ENCODE data around the gene GANAB.
"Not testable (repeated sequence)": the region's sequence is repeated elsewhere in the genome, so short reads cannot be mapped to it uniquely, and the experiment has no call there.

The GANAB gene

GRCh38 chr11:62645946-62646824, at the start of gene GANAB:
GANAB (minus strand) TSS chr11:62646613; CDS start chr11:62646599, 14 bp downstream.
- peak; percentile 62 to 99 (median 97) for DNase-seq

- DNase-seq, result peak in 48 of 56 donors; percentile 5 to 83 (median 40)
These were observed 48.2 kb upstream of the GANAB start for GRCh38 chr11:62694455-62695167.

DNA sequence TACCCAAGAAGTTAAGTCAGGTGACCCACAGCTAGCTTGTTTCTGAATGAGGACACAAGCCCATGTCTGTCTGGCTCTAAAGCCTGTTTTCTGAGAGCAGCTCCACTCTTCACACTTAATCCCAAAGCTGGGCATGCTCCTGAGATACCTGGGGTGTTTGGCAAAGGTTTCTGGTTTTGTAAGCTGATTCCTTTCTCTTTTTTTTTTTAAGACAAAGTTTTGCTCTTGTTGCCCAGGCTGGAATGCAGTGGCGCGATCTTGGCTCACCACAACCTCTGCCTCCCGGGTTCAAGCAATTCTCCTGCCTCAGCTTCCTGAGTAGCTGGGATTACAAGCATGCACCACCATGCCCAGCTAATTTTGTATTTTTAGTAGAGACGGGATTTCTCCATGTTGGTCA, 47.2 kb upstream of the GANAB start:
- not testable (repeated sequence) for DNase-seq

DNA sequence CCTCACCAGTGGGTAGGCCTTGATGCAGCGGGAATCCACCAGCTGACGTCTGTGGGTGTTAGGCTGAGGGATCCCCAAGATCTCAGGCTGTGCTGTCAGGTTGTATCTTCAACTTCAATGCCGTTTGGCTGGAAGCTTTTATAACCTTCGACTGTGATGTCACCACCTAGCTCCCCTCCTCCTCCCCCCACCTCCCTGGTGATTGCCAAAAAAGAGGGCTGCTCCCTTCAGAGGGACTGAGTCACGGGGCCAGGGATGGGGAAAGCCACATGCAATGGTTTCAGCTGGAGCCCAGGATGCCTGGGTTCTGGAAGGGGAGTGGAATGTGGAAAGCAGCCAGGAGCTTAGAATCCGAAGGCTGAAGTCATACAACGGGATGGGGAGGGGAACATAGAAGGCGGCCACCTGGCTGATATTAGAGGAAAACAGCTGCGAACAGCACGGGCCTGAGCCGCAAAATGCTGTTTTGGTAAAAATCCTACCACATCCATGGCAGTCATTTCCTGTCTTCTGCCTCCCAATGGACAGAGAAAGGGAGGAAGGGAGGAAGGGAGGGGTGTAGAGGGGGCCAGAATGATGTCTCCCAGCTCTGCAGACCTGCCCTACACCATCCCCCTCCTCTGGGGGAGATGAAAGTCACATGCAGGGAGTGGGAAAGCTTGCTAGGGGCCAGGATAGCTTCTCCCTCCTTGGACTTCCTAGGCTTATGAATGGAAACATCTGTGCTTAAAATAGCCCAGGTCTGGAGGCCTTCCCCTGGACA, 43.2 kb upstream of the GANAB start, which contains the start of gene LRRN4CL:
TSS of gene LRRN4CL (minus strand) at position 110 of the 763 bp plus-strand sequence. CDS start 1,022 bp downstream, outside the sequence.
- peak in 8 of 56 donors; percentile 3 to 47 (median 24) for DNase-seq

GRCh38 chr11:62688491-62688890, 42.1 kb upstream of the GANAB start:
- no peak for DNase-seq

DNA sequence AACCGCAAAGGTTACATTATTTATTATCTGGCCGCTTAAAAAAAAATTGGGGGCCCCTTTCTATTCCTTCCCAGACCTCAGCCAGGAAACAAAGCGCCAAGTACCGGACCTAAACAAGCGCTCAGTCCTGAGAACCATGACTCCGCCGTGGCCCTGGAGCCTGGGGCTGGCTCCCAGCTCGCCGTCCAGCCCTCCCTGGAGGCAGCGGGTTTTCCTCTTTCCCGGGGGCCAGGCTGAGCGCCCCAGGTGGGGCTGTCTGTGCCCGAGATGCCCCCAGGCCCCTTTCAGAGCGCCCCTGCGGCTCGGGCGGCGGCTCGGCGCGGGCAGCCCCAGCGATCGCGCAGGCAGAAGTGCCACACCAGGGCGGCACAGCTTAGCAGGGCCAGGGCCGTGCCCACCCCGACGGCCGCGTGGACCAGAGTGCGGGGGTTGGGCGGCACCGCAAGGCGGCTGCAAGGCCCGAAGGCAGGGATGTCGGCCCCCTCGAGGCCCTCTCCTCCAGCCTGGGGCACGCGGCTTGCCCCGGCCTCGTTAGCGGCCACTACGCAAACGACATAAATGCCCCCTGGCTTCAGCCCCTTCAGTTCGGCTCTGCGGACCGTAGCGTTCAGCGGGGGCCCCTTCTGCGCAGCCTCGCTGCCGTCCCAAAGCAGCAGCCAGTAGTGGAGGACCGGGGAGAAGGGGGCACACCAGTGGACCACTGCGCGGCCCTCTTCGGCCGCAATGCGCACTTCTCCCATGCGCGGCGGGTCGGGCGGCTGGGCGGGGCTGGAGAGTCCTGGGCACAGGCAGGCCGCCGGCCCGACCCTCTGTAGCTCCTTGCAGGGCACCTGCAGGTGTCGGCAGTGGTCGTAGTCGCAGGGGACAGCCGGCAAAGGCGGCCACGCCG, 41.3 kb upstream of the GANAB start:
- DNase-seq, result no peak

- no peak for DNase-seq
These were observed 36.1 kb upstream of the GANAB start for GRCh38 chr11:62682518-62682917.

GRCh38 chr11:62680825-62681240, 34.4 kb upstream of the GANAB start:
- peak in 4 of 56 donors; percentile 7 to 12 (median 8) for DNase-seq

- peak; percentile 22 to 91 (median 80) for DNase-seq
These were observed 32.6 kb upstream of the GANAB start, which contains the start of gene UBXN1 for GRCh38 chr11:62678770-62679696. UBXN1 (minus strand) TSS chr11:62679073; CDS start chr11:62678923, 150 bp downstream.

DNA sequence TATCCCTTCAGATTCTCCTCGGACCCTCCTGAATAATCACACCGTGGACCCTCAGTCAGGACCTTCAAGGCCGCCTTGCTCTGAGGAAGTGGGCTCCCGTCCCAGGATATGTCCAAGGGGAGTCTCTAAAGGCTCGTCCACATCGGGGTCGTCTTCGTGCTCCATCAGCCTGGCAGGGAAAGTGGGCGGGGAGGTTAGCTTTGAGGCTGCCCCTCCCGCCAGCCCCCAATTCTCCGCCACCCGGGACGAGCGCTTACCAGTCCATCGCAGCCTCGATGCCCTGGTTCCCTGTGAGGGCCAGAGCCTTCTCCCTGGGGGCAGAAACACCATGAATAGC, 32.0 kb upstream of the GANAB start:
- no peak for DNase-seq

- no peak for DNase-seq
These were observed 31.3 kb upstream of the GANAB start for GRCh38 chr11:62677714-62678113.

DNA sequence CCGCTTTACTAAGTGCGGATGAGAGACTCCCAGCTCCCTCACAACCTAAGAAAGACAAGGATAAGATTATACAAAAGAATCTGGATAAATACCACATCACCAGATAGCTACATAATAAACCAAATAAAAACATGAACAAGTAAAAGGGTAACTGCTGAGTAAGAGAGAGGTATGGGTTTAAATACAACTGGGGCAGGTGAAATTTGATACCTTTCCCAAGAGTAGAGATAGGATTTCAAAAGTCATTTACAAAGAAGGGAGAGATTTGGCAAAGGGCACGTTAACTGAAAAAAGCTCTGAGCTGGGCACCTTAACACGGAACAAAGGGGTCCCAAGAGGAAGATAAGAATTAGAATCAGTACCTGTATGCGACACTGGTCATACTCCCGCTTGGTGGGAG, 30.7 kb upstream of the GANAB start:
- no peak for DNase-seq

- DNase-seq, result no peak
These were observed 30.3 kb upstream of the GANAB start for GRCh38 chr11:62676698-62677097.

DNA sequence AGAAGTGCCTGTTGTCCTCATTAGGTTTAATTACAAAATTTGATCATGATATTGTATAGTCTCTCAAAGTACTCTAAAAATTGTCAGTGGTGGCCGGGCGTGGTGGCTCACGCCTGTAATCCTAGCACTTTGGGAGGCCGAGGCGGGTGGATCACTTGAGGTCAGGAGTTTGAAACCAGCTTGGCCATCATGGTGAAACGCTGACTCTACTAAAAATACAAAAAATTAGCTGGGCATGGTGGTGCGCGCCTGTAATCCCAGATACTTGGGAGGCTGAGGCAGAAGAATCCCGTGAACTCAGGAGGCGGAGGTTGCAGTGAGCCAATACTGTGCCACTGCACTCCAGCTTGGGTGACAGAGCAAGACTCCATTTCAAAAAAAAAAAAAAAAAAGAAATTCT, 29.0 kb upstream of the GANAB start:
- DNase-seq, result not testable (repeated sequence)

DNA sequence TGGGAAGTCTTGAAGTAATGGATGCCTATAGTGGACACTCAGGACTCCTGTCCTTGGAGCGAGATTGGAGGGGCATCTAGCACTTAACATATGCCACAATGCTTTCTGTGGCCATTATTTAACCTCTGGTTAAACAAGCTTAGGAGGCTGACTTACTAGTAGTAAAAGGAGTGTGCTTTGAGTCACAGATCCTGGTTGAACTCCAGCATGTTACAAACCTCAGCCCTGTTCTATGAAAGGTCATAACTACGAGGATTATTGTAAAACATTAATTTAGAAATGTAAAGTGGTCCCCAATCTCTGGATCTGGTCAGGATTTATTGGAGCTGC, 26.7 kb upstream of the GANAB start:
- no peak for DNase-seq

GRCh38 chr11:62671608-62672389, 25.4 kb upstream of the GANAB start, which contains the start of the genes LBHD1 and UQCC3:
LBHD1 (minus strand) TSS chr11:62672267; CDS start chr11:62670031, 2,236 bp downstream.
UQCC3 (plus strand) TSS chr11:62671673; CDS start chr11:62671746, 73 bp downstream.
- peak in 55 of 56 donors; percentile 27 to 88 (median 72) for DNase-seq

DNA sequence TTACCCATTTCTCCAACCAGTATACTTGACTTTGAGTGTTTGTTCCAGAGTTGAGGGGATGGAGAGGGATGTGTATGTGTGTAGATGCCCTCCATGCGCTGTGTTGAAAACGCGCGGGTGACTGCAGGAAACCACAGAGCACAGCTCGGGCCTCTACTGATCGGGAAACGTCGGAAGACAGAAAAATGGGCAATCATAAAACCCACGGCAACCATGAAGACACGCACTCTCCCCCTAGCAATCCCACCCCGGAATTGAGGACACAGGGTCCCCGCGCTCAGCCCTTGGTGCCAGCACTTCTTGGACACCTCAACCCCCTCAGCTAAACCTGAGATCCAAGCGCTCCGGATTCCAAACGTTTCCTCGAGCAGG, 24.8 kb upstream of the GANAB start:
- no peak for DNase-seq

- no peak for DNase-seq
These were observed 23.2 kb upstream of the GANAB start for GRCh38 chr11:62669420-62670161.
